Osteoblast (primary cell): ENCODE results near the gene MS4A15. TPM values are rescaled to one million over a fixed set of nuclear protein-coding genes. Genes with fewer than 3 reads are reported as not detected.

ENCODE experiments used
- DNase-seq: peaks from one replicate; pipeline ENCODE4 v3.0.0; 2011; ENCODE audit warnings: low spot score, mixed read lengths; ENCODE audit not compliant: insufficient read length; ENCODE audit errors: missing footprints
- H2AFZ ChIP-seq: 2 replicates; pipeline ENCODE4 v1.6.0; 2011; ENCODE audit warnings: mild to moderate bottlenecking, low read length
- H3K27ac ChIP-seq: 2 replicates; pipeline ENCODE4 v1.5.1; 2011; ENCODE audit warnings: mild to moderate bottlenecking, low read depth, low read length, moderate library complexity
- H3K27me3 ChIP-seq: 2 replicates; pipeline ENCODE4 v1.6.0; 2012; ENCODE audit warnings: mild to moderate bottlenecking, control low read depth, inconsistent platforms, low read length, moderate library complexity; ENCODE audit not compliant: insufficient read depth
- H3K36me3 ChIP-seq: 2 replicates; pipeline ENCODE4 v1.5.1; 2011; ENCODE audit warnings: mild to moderate bottlenecking, low read length, control low read depth, moderate library complexity; ENCODE audit not compliant: insufficient read depth
- H3K4me1 ChIP-seq: 2 replicates; pipeline ENCODE4 v1.5.1; 2011; ENCODE audit warnings: mild to moderate bottlenecking, low read length, control low read depth, moderate library complexity; ENCODE audit not compliant: insufficient read depth
- H3K4me2 ChIP-seq: 2 replicates; pipeline ENCODE4 v1.6.0; 2011; ENCODE audit warnings: mild to moderate bottlenecking, low read length; ENCODE audit not compliant: insufficient read depth
- H3K4me3 ChIP-seq: fragments of 200-600 bp; sonication (generic); 3 replicates; pipeline ENCODE4 v1.5.1; 2012; ENCODE audit warnings: mild to moderate bottlenecking, low read length, inconsistent platforms; ENCODE audit not compliant: insufficient read depth
- H3K79me2 ChIP-seq: 2 replicates; pipeline ENCODE4 v1.6.0; 2012; ENCODE audit warnings: mild to moderate bottlenecking, low read length, control low read depth, inconsistent platforms; ENCODE audit not compliant: insufficient read depth
- H3K9me3 ChIP-seq: 2 replicates; pipeline ENCODE4 v1.5.1; 2011; ENCODE audit warnings: low read depth, low read length, control low read depth
- H4K20me1 ChIP-seq: 2 replicates; pipeline ENCODE4 v1.6.0; 2012; ENCODE audit warnings: mild to moderate bottlenecking, low read length, control low read depth; ENCODE audit not compliant: insufficient read depth
- total RNA-seq: library from RNA; depleted of rRNA; stranded (reverse); fragments of >200 nt; gene quantifications from 2 replicates; pipeline ENCODE4 v1.2.3, GENCODE V29; 2012
- TF ChIP-seq, protein P1 (sequence below): IDR thresholded peaks from 2 replicates; pipeline ENCODE4 v1.5.1; 2011; ENCODE audit warnings: mild to moderate bottlenecking, low read depth, low read length, moderate library complexity; ENCODE audit errors: extremely low read depth

The MS4A15 gene
- total RNA-seq, 1 donor: not detected

DNA sequence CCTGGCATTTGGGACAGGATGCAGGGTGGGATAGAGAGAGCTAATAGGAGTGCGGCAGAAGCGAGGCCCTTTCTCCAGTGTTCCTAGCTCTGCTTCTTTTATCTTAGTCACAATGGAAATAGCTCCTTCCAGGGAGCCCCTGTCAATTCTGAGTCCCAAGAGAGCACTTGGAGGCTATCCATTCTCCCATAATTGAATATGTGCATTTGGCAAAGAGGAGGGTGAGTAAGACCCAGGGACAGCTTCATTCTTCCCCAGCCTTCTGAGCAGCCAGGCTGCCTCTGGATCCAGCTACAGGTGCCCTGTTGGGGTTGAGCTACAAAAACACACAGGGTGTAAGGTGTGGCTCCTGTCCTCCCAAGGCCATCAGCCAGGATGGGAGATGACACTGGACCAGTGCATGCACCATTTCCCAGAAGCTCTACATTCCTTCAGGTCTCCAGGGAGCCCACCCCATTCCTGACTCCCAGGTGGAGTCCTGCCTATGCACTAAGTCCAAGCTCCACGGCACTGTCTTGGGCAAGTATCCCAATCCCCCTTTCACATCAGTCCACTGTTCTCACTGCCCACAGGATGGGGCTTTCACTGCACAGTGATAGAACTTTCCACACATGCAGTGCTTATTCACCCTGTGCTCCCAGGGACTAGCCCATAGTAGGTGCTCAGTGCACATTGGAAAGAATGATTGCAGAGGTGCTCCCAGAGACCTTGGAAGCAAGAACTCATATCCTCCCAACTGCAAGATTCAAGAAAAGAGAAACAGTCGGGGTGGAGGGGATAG is 34.7 kb downstream of the MS4A15 start:
- peaks cover 20% of the 10 kb centered on the region for H3K27me3 ChIP-seq
- H3K79me2 ChIP-seq: no peaks in the 10 kb centered on the region
- no peak overlapping the region for H3K27ac ChIP-seq
- DNase-seq: peak; percentile 68
- no peak overlapping the region for H3K4me2 ChIP-seq
- H3K36me3 ChIP-seq: no peaks in the 10 kb centered on the region
- no peak overlapping the region for H3K4me3 ChIP-seq
- peaks cover 11% of the 10 kb centered on the region for H3K4me1 ChIP-seq
- H2AFZ ChIP-seq: no peak overlapping the region
- H3K9me3 ChIP-seq: no peaks in the 10 kb centered on the region
- TF ChIP-seq, protein P1, sequence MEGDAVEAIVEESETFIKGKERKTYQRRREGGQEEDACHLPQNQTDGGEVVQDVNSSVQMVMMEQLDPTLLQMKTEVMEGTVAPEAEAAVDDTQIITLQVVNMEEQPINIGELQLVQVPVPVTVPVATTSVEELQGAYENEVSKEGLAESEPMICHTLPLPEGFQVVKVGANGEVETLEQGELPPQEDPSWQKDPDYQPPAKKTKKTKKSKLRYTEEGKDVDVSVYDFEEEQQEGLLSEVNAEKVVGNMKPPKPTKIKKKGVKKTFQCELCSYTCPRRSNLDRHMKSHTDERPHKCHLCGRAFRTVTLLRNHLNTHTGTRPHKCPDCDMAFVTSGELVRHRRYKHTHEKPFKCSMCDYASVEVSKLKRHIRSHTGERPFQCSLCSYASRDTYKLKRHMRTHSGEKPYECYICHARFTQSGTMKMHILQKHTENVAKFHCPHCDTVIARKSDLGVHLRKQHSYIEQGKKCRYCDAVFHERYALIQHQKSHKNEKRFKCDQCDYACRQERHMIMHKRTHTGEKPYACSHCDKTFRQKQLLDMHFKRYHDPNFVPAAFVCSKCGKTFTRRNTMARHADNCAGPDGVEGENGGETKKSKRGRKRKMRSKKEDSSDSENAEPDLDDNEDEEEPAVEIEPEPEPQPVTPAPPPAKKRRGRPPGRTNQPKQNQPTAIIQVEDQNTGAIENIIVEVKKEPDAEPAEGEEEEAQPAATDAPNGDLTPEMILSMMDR: no peak
- H4K20me1 ChIP-seq: no peaks in the 10 kb centered on the region

DNA sequence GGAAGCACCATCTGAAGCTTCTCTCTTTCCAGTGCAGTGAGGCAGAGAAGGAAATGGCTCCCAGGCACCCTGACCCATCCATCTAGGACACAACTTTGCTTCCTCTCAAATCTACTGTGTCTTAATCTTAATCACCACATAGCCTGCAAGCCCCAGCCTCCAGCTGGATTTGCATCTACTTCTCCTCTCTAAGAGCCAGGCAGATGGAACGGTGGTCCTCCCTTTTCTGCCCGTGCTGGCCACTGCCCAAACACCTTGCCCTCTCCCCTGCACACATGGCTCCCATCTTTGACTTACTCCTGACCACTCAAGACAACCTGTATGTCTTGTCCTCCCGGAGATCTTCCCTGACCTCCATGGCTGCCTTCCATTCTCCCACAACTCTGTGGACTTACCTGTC is 35.9 kb downstream of the MS4A15 start:
- TF ChIP-seq, protein P1: no peak
- Histone ChIP-seq H3K27ac (no peak overlapping the region), H3K4me3 (no peak overlapping the region), H3K4me2 (no peak overlapping the region), H2AFZ (no peak overlapping the region), H3K9me3 (no peaks in the 10 kb centered on the region), H4K20me1 (no peaks in the 10 kb centered on the region), H3K4me1 (peaks cover under 1% of the 10 kb centered on the region), H3K79me2 (no peaks in the 10 kb centered on the region), H3K27me3 (peaks cover 20% of the 10 kb centered on the region), H3K36me3 (no peaks in the 10 kb centered on the region)
- peak; percentile 46 for DNase-seq

DNA sequence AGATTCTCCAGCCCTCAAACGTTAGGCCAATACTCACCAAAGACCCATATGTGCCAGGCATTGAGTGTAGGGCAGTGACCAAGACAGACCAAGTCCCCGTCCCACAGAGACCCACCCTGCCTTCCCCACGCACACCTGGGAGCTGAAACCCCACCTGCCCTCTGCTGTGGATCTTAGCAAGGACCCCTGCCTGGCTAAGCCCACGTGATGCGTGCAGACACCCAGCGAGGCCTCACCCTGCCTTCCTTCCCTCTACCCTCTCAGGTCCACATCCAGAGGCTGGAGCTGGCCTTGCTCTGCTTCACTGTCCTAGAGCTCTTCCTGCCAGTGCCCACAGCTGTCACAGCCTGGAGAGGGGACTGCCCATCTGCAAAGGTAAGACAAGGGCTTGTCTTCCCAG is 38.6 kb downstream of the MS4A15 start:
- peak; percentile 26 for DNase-seq
- TF ChIP-seq, protein P1: no peak
- Histone ChIP-seq H3K4me3 (no peak overlapping the region), H3K9me3 (no peaks in the 10 kb centered on the region), H3K79me2 (no peaks in the 10 kb centered on the region), H3K27me3 (peaks cover 25% of the 10 kb centered on the region), H2AFZ (no peak overlapping the region), H3K4me2 (no peak overlapping the region), H3K36me3 (no peaks in the 10 kb centered on the region), H3K27ac (no peak overlapping the region), H4K20me1 (no peaks in the 10 kb centered on the region), H3K4me1 (no peaks in the 10 kb centered on the region)

DNA sequence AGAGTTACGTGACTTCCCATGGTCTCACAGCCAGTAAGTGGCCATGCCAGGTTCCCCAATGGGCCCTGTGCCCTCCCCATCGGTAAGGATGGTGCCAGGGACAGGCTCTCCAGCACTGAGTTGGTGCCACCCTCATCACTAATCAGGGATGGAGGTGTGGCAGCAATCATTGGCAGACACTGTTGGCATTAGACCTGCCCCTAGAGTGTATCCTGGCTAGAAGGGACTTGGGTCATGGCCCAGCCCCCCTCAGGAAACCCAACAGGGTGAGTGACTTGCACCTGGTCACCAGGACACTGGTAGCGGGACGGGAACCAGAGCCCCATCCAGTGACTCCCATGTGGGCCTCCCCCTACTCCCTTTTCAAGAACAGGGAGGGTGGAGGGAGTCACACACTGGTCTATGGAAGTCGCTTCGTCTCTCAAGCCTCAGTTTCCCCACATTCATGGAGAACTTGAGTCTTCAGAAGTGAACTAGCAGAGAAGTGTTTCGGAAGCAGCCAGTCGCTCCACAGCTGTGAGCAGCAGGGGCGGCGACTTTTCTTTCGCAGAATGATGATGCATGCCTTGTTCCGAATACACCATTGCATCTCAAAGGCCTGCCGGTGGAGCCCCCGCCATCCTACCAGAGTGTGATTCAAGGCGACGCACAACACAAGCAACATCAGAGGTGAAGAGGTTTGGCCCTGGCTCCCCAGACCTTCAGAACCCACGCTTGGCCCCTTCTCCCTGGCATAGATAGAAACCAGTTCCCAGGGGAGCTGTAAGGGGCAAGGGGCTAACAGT is 41.4 kb downstream of the MS4A15 start:
- TF ChIP-seq, protein P1: no peak
- H3K79me2 ChIP-seq: no peaks in the 10 kb centered on the region
- H3K9me3 ChIP-seq: no peaks in the 10 kb centered on the region
- no peaks in the 10 kb centered on the region for H3K4me1 ChIP-seq
- no peak overlapping the region for H2AFZ ChIP-seq
- no peaks in the 10 kb centered on the region for H4K20me1 ChIP-seq
- H3K4me2 ChIP-seq: no peak overlapping the region
- H3K27ac ChIP-seq: no peak overlapping the region
- H3K27me3 ChIP-seq: peaks cover 16% of the 10 kb centered on the region
- H3K36me3 ChIP-seq: no peaks in the 10 kb centered on the region
- no peak overlapping the region for H3K4me3 ChIP-seq
- DNase-seq: peak; percentile 50
